Measurements from ENCODE around the gene GSTM3.

GRCh38 chr1:109787845-109788601 lies 47.2 kb upstream of the GSTM3 start:
- TF ChIP-seq CTCF (IDR thresholded peaks at IDR 0.05; ENCODE audit: insufficient read depth, low read length, poor library complexity, severe bottlenecking) (no peak), EZH2phosphoT487 (conservative IDR thresholded peaks at IDR 0.05; ENCODE audit: low read length) (no peak)

All from SU-DHL-6 (cell line).